Smooth muscle cell of the coronary artery (primary cell): ENCODE data around the gene CFDP1. TPM values are rescaled to one million over a fixed set of nuclear protein-coding genes. Genes with fewer than 3 reads are reported as not detected.

Source experiments
- total RNA-seq: library from RNA; depleted of rRNA; stranded (reverse); fragments of >200 nt; gene quantifications from 2 replicates; pipeline ENCODE4 v1.2.3, GENCODE V29; 2014; ENCODE audit warnings: low replicate concordance

CFDP1 gene
- 44.4 and 142 TPM in 2 replicates for total RNA-seq

GRCh38 chr16:75432828-75433731 lies at the start of gene CFDP1:
CFDP1 (minus strand) TSS chr16:75433503; CDS start chr16:75433352, 151 bp downstream.

GRCh38 chr16:75464122-75464918 lies 31.0 kb upstream of the CFDP1 start, which contains the start of gene TMEM170A:
TMEM170A (minus strand) TSS chr16:75464689; CDS start chr16:75464600, 89 bp downstream.

GRCh38 chr16:75251280-75252048 lies 181.8 kb downstream of the CFDP1 start, which contains the start of gene BCAR1:
BCAR1 (minus strand) TSS chr16:75251624; CDS start chr16:75251482, 142 bp downstream.

Other genes with a start within 250 kb of the CFDP1 start
- not detected in 2 replicates for gene CTRB2, start 226.3 kb downstream of the CFDP1 start, total RNA-seq
- gene CTRB1, start 214.5 kb downstream of the CFDP1 start, total RNA-seq, result not detected in 2 replicates
- gene BCAR1, start 181.9 kb downstream of the CFDP1 start, total RNA-seq, result 26.8 and 31.6 TPM in 2 replicates
- 10.9 and 14.3 TPM in 2 replicates for gene TMEM170A, start 31.2 kb upstream of the CFDP1 start, total RNA-seq
- 0.94 and 1.7 TPM in 2 replicates for gene CHST6, start 61.9 kb upstream of the CFDP1 start, total RNA-seq
- not detected in 2 replicates for gene CHST5, start 102.6 kb upstream of the CFDP1 start, total RNA-seq
- 12.6 and 31.4 TPM in 2 replicates for gene TMEM231, start 122.7 kb upstream of the CFDP1 start, total RNA-seq
- 28.3 and 32.0 TPM in 2 replicates for gene GABARAPL2, start 132.9 kb upstream of the CFDP1 start, total RNA-seq
- gene ADAT1, start 189.8 kb upstream of the CFDP1 start, total RNA-seq, result 24.3 and 32.3 TPM in 2 replicates
- 81.3 and 148 TPM in 2 replicates for gene KARS1, start 214.2 kb upstream of the CFDP1 start, total RNA-seq
- 21.4 and 45.8 TPM in 2 replicates for gene TERF2IP, start 214.3 kb upstream of the CFDP1 start, total RNA-seq
- not detected in 2 replicates for gene CPHXL2, start 243.5 kb upstream of the CFDP1 start, total RNA-seq